Liver (tissue), 9 donors: Measurements from ENCODE around the gene HEXIM1. TPM values are rescaled to one million over a fixed set of nuclear protein-coding genes. Genes with fewer than 3 reads are reported as not detected.
A peak's percentile ranks its signal among the peaks of the same experiment; 100 is the strongest.

Experiments used
- DNase-seq: peaks from one replicate; pipeline ENCODE4 v3.0.0-alpha.2; 2017; ENCODE audit warnings: low spot score
- H3K27ac ChIP-seq, 2 donors: one replicate each; pipeline ENCODE4 v1.7.0; 2013; ENCODE audit warnings: inconsistent platforms in 2 of 2, low read length in 2 of 2, control low read depth in 1 of 2, low read depth in 1 of 2, mild to moderate bottlenecking in 1 of 2
- H3K27me3 ChIP-seq, 4 donors: one replicate each; pipeline versions ENCODE4 v1.6.1 to v1.7.0; 2013; ENCODE audit warnings: low read length in 3 of 4, inconsistent platforms in 1 of 4, mild to moderate bottlenecking in 1 of 4, moderate library complexity in 1 of 4; ENCODE audit not compliant: control insufficient read depth in 4 of 4, insufficient read depth in 4 of 4
- H3K36me3 ChIP-seq, 4 donors: one replicate each; pipeline versions ENCODE4 v1.6.1 to v1.7.0; 2013; ENCODE audit warnings: low read length in 3 of 4, mild to moderate bottlenecking in 3 of 4, low read depth in 1 of 4, moderate library complexity in 1 of 4; ENCODE audit not compliant: control insufficient read depth in 4 of 4, insufficient read depth in 3 of 4
- H3K4me1 ChIP-seq, 4 donors: one replicate each; pipeline versions ENCODE4 v1.6.1 to v1.7.0; 2013; ENCODE audit warnings: low read length in 3 of 4, mild to moderate bottlenecking in 3 of 4, moderate library complexity in 1 of 4; ENCODE audit not compliant: control insufficient read depth in 4 of 4, insufficient read depth in 4 of 4
- H3K4me3 ChIP-seq, 3 donors: one replicate each; pipeline versions ENCODE4 v1.6.1 to v1.7.0; 2013; ENCODE audit warnings: low read length in 3 of 3, control low read depth in 1 of 3, low read depth in 1 of 3, mild to moderate bottlenecking in 1 of 3
- H3K9ac ChIP-seq, 2 donors: one replicate each; pipeline ENCODE4 v1.7.0; 2013; ENCODE audit warnings: low read length in 2 of 2, mild to moderate bottlenecking in 2 of 2, moderate library complexity in 2 of 2, control low read depth in 1 of 2, low read depth in 1 of 2
- H3K9me3 ChIP-seq, 4 donors: one replicate each; pipeline versions ENCODE4 v1.6.1 to v1.7.0; 2013; ENCODE audit warnings: low read length in 3 of 4; ENCODE audit not compliant: control insufficient read depth in 4 of 4
- EGR1 ChIP-seq, 2 donors: IDR thresholded peaks; 2 replicates each; pipeline ENCODE4 v1.6.1; 2016 to 2018; ENCODE audit warnings: antibody characterized with exemption in 2 of 2, low read depth in 2 of 2
- HNF4G ChIP-seq: IDR thresholded peaks from 2 replicates; pipeline ENCODE4 v1.6.1; 2016; ENCODE audit warnings: antibody characterized with exemption
- JUND ChIP-seq, 2 donors: IDR thresholded peaks; 2 replicates each; pipeline ENCODE4 v1.6.1; 2016; ENCODE audit warnings: antibody characterized with exemption in 2 of 2
- RAD21 ChIP-seq, 2 donors: IDR thresholded peaks; 2 replicates each; pipeline ENCODE4 v1.6.1; 2016; ENCODE audit warnings: antibody characterized with exemption in 2 of 2, mild to moderate bottlenecking in 2 of 2
- RXRA ChIP-seq, 2 donors: IDR thresholded peaks; 2 replicates each; pipeline ENCODE4 v1.6.1; 2017 to 2018; ENCODE audit warnings: antibody characterized with exemption in 2 of 2, mild to moderate bottlenecking in 1 of 2
- SP1 ChIP-seq: IDR thresholded peaks from 2 replicates; pipeline ENCODE4 v1.6.1; 2018; ENCODE audit warnings: antibody characterized with exemption, mild to moderate bottlenecking
- YY1 ChIP-seq: IDR thresholded peaks from 2 replicates; pipeline ENCODE4 v1.6.1; 2016; ENCODE audit warnings: antibody characterized with exemption, mild to moderate bottlenecking
- WGBS: extraction: QIAGEN DNeasy Blood & Tissue Kit; methylation state at CpG from one replicate; pipeline ENCODE4 v1.1.7; 2013; 5-methylcytosine and 5-hydroxymethylcytosine counted together
- polyA plus RNA-seq, 2 donors: library from polyadenylated mRNA; stranded (reverse) in 1 of 2; unstranded in 1 of 2; fragments of 200-250 nt in 1 of 2; fragments of >200 nt in 1 of 2; fragmentation: Nextera tagmentation in 1 of 2; extraction: Ambion mirVana in 1 of 2; gene quantifications; one replicate each; pipeline versions ENCODE4 v1.2.1 to v1.2.3, GENCODE V29; 2013 to 2015
- total RNA-seq, 2 donors: library from RNA; depleted of rRNA; stranded (reverse); fragments of >200 nt; gene quantifications; one replicate each; pipeline ENCODE4 v1.2.3, GENCODE V29; 2014
- TF ChIP-seq, protein P1 (sequence below): IDR thresholded peaks from 2 replicates; pipeline ENCODE4 v1.6.1; 2016; ENCODE audit warnings: antibody characterized with exemption, mild to moderate bottlenecking
- donor health status: healthy.
- donor health status: healthy.
- donor health status: healthy.
- donor health status: healthy.
- donor health status: healthy.

The HEXIM1 gene
- total and polyA plus RNA-seq, 4 donors = 7.4 to 14.3 (median 12.3) TPM

DNA sequence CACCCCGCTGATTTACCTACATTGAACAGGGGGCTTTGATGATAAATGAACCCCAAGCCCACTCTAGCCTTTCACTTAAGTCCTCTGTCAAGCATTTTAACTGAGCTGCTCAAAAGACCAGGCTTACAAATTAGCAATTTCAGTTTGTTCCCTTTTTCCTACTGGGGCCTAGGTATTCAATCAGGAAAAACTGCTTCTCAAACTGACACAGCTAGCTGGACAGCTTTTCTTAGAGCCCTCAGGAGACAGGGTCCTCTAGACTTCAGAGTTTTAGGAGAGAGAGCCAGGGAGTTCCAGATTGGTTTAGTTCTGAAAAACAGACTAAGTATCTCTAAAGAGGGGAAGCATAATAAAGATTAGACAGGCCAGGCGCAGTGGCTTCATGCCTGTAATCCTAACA, 7.2 kb downstream of the HEXIM1 start (continued):
- TF ChIP-seq, protein P1, sequence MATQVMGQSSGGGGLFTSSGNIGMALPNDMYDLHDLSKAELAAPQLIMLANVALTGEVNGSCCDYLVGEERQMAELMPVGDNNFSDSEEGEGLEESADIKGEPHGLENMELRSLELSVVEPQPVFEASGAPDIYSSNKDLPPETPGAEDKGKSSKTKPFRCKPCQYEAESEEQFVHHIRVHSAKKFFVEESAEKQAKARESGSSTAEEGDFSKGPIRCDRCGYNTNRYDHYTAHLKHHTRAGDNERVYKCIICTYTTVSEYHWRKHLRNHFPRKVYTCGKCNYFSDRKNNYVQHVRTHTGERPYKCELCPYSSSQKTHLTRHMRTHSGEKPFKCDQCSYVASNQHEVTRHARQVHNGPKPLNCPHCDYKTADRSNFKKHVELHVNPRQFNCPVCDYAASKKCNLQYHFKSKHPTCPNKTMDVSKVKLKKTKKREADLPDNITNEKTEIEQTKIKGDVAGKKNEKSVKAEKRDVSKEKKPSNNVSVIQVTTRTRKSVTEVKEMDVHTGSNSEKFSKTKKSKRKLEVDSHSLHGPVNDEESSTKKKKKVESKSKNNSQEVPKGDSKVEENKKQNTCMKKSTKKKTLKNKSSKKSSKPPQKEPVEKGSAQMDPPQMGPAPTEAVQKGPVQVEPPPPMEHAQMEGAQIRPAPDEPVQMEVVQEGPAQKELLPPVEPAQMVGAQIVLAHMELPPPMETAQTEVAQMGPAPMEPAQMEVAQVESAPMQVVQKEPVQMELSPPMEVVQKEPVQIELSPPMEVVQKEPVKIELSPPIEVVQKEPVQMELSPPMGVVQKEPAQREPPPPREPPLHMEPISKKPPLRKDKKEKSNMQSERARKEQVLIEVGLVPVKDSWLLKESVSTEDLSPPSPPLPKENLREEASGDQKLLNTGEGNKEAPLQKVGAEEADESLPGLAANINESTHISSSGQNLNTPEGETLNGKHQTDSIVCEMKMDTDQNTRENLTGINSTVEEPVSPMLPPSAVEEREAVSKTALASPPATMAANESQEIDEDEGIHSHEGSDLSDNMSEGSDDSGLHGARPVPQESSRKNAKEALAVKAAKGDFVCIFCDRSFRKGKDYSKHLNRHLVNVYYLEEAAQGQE = no peak

DNA sequence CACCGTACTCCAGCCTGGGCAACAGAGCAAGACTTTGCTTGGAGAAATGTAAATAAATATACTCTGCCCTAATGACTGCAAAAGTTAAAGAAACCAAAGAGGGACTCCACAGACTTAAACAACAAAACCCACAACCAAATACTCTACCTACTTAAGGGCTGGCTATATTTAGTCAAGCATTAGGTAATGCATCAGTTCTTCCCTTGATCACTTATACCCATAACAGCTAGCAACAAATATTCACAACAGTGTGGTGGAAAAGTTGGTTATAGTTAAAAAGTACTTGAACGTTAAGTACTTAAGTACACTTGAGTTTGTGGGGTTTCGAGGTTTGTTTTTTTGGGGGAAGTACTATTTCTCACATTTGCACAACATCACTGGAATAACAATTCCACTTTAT, 8.0 kb downstream of the HEXIM1 start:
- Histone ChIP-seq H3K27me3 (no peaks in the 10 kb centered on the region), H3K4me3 (no peak overlapping the region), H3K9me3 (no peaks in the 10 kb centered on the region), H3K36me3 (peaks cover 0 to 3% (median 0%) of the 10 kb centered on the region in 4 donors), H3K9ac (no peak overlapping the region), H3K27ac (no peak overlapping the region), H3K4me1 (peaks cover 5 to 31% (median 29%) of the 10 kb centered on the region in 4 donors)
- no peak for DNase-seq
- WGBS = 93% methylated on average over 3 of the region's 3 CpGs
- TF ChIP-seq, protein P1 = no peak
- TF ChIP-seq RXRA (IDR thresholded peaks at IDR 0.05) = no peak
- TF ChIP-seq HNF4G = no peak
- TF ChIP-seq JUND (IDR thresholded peaks at IDR 0.05) = no peak
- no peak for TF ChIP-seq SP1
- no peak for TF ChIP-seq YY1

DNA sequence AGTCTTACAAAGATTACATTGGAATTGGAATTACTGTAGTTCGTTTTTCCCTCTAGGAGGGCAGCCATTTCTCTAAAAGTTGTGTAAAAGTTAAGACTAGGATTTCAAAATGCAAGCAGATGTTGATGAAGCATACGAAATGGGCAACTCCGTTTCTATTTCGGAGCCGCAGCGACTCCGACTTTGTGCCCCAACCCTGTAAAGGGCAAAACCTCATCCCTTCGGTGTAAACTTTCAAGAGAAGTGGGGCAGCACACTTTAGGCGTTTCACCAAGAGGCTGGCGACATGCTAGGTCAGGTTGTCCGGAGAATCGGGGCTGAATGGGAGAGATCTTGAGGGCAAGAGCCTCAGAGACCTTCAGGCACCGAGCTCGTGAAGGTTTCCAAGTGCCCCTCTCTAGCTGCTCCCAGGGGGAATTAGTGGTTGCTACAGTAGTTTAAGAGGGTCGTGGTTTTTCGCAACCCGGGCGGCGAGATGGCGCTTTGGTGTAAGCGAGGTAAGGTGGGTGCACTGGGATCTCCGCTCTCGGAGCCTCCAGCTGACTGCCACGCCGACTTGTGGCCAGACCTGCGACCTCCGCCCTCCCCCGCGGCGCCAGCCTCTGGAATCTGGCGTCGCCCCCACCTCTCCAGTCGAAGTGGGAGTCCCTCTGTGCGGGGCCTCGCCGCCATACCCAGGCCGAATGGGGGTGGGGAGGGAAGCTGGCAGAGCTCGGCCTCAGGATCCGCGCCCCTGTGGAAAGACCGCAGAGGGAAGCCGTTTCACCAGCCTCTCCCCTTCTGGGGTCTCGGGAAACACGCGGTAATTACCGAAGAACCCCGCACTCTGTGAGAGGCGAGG, 12.4 kb downstream of the HEXIM1 start:
- WGBS = under 1% methylated on average over 48 of the region's 48 CpGs
- DNase-seq = peak; percentile 85
- Histone ChIP-seq H3K36me3 (peaks cover 0 to 3% (median 0%) of the 10 kb centered on the region in 4 donors), H3K9ac (peak overlapping the region; percentile 96 to 97), H3K27me3 (no peaks in the 10 kb centered on the region), H3K4me3 (peak overlapping the region; percentile 72 to 81 (median 75)), H3K27ac (peak overlapping the region; percentile 99 to 100), H3K9me3 (no peaks in the 10 kb centered on the region), H3K4me1 (peaks cover 11 to 52% (median 40%) of the 10 kb centered on the region in 4 donors)
- TF ChIP-seq JUND (IDR thresholded peaks at IDR 0.05) (no peak), SP1 (no peak), RAD21 (IDR thresholded peaks at IDR 0.05) (no peak), YY1 (no peak), EGR1 (IDR thresholded peaks at IDR 0.05; ENCODE audit: low read depth in 2 of 2) (no peak)
